OCI-LY3 (cell line): ENCODE measurements around the gene ADAR.

Experiments
- CTCF ChIP-seq: fragments of 200-600, 300-600 bp; sonication (generic); IDR thresholded peaks from 2 replicates; pipeline ENCODE4 v1.5.1; 2014; ENCODE audit warnings: antibody characterized with exemption, low read length, low read depth
- EZH2phosphoT487 ChIP-seq: fragments of 200-600 bp; shearing (Covaris generic); IDR thresholded peaks from 2 replicates; pipeline ENCODE4 v1.6.1; 2018; ENCODE audit warnings: antibody characterized with exemption, mixed run types, low read depth

DNA sequence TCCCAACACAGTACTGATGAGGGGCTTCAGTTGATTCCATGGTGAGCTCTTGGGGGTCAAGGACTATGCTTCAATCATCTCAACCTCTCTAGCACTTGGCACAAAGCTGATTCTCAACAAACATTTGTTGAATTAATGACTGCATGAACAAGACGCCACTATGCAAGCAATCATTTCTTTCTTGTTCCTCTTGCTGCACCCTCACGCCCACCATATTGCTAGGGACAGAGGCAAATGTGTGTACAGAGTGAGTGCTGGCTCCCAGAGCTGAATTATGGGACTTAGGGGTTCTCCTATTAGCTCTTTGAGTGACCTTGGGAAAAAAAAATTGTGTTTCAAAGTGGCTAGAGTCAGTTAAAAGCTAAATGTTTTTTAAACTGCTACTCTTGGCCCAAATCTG is 2.5 kb downstream of the ADAR start:
- TF ChIP-seq CTCF (no peak), EZH2phosphoT487 (no peak)
